Cortex of kidney (tissue), 1 donor: Measurements from ENCODE around the gene HOXA10.

Experiments used
- DNase-seq: peaks from one replicate; lab custom pipeline; 2025; lab: John Stamatoyannopoulos, UW

HOXA10 gene

DNA sequence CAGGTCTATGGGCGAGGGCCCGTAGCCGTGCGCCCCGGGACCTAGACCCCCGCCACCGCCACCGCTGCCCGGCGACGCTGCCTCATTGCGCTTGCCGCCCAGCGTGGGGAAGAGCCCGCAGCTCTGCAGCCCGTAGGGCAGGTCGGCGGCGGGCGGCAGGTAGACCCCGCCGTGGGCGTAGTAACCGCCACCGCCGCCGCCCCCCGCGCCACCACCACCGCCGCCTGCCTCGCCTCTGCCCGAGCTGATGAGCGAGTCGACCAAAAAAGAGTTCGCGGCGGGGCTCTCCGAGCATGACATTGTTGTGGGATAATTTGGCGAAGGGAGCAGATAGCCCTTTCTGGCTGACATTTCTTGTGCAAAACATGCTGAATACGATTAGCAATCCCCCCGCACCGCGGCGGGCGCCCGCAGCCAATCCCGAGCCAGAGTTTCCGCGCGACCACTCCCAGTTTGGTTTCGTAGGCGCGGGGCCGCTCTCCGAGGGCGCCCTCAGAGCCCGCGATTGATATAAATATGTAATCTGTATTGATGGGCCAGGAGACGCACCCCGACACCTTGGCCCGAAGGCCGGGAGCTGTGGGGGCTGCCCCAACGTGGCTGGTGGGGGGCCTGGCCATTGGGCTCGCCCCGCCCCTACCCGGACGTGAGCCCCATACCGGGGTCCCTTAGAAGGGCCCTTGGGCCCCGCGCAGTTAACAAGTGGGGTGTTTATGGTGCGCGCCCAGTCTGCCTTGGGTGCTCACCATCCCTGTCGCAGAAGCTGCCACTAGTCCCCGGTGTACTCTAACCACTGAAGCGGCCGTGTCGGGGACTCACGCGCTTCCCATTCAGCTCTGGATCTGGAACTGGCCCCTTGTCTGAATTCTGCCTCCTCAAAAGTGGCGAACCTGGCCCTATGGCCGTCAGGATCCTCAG, at the start of gene HOXA10:
Gene HOXA10, minus strand, starts transcription at position 365 of the 918 bp plus-strand sequence. Its CDS starts 14 bp downstream, at position 351.
- DNase-seq = no peak

DNA sequence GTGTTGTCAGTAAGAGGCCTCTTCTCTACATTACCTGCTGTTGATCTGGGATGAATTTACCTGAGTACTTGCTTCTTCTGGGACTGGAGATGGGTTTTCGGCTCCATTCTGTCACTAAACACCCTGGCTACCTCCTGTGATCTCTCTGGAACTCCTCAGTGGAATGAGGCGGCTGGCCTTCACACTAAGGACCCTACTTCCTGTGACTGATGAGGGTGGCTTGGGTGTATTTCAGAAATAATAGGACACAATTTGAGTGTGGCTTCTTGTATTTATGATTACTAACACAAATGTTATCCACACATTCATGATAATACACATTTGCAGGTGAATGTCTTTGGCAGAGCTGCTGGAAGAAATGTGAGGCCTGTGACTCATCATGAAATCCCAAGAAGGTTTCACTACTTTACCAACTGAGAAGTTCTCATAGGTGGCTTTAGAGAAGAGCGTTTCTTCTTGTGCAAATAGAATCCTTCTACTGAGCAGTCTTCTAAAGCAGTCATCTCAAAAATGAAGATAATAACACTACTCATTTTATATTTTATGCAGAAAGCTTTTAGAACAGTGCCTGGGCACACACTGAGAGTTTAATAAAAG, 47.2 kb upstream of the HOXA10 start:
- DNase-seq = no peak

DNA sequence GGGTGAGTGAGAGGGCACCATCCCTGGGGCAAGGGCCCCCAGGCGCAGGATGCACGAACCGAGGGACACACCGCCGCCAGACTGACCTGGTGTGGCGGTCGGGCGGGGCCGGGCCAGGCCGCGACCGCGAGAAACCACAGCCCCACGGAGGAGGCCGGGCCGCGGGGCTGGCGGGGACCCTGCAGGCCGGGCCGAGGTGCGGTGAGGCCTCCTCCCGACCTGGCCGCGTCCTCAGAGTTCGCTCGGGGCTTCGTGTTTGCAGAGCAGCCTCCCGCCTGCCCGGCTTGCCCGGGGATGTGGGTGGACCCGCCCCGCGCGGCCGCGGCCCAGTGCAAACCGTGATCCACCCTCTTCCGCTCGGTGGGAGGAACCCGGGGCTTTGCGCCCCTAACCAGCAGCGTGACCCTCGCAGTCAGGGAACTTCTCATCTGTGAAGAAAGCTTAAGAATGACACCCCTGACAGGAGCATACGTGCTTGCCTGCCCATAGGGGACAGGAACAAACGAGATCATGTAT, 46.4 kb upstream of the HOXA10 start:
- DNase-seq = no peak

DNA sequence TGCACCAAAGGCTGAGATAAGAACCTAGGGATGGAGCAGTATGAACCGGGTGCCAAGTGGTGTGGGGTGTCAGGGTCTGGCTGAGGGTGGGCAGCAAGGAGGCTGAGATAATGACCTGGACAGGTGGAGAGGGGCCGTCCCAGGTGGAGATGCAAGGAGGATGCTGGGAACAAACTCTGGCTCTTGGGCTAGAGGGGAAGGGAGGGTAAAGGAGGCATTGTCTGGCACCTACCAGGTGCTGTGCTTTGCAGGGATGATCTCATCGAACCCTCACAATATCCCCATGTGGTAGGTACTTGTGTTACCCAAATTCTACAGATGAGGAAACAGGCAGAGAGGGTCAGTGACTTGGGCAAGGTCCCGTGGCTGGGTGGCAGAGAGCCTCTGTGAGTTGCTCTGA, 45.7 kb upstream of the HOXA10 start:
- DNase-seq = no peak

DNA sequence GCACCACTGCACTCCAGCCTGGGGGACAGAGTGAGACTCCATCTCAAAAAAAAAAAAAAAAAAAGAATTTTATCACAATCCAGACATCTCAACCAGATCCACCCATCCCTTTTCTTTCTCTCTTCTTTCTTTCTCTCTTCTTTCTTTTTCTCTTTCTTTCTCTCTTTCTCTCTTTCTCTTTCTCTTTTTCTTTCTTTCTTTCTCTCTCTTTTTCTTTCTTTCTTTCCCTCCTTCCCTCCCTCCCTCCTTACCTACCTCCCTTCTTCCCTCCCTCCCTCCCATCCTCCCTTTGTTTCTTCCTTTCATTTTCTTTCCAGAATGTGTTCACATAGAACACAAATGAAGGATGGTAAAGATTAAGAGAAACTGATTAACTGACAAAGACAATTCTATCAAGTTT, 43.8 kb upstream of the HOXA10 start:
- DNase-seq = no peak

DNA sequence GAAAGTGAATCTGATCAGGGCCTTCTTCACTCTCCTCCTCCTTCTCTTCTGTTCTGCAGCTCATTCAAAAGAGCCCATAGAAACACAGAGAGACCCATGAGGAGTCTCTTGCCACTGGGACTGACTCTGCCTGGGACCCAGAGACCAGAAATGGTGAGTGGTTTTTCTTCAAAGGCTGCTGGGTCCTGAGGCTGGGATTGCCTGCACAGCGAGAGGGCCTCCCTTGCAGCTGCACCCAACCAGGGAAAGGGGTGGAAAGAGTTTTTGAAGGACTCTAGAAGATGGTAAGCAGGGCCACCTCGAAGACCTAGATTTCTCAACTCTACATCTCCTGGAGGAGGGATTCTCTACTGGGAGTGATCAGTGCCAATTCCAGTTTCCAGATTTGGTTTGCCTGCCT, 41.2 kb upstream of the HOXA10 start:
- DNase-seq = no peak

DNA sequence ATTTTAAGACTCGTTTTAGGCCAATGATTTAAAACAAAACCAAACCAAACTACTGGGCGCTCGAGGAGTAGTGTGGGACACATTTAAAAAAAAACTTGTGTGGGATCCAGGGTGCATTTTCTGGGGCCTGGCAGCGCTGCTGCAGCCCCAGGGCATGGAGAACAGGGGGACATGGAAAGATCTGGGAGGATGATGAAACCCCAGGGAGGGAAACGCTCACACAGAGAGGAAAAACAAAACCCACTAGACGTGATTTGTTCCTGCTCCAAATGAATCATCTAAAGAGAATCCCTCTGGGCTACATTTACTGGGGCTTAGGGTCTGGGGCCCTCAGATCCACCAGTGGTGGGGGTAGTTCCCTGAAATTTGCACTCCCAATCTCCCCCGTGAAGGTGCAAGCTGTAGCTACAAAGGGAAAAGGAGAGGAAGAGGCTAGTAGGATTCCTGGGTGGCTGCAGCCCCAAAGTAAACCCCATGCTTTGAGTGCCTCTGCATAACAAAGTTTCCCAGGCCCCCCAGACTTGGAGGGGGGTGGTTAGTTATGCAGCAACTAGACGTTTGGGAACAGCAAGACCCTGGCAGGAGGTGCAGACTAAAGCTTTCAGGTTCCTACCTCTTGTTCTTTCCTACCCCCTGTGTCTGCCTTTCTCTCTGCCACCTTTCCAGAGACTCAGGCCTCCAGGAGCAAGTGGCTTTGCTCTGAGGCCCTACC, 40.3 kb upstream of the HOXA10 start:
- no peak for DNase-seq

DNA sequence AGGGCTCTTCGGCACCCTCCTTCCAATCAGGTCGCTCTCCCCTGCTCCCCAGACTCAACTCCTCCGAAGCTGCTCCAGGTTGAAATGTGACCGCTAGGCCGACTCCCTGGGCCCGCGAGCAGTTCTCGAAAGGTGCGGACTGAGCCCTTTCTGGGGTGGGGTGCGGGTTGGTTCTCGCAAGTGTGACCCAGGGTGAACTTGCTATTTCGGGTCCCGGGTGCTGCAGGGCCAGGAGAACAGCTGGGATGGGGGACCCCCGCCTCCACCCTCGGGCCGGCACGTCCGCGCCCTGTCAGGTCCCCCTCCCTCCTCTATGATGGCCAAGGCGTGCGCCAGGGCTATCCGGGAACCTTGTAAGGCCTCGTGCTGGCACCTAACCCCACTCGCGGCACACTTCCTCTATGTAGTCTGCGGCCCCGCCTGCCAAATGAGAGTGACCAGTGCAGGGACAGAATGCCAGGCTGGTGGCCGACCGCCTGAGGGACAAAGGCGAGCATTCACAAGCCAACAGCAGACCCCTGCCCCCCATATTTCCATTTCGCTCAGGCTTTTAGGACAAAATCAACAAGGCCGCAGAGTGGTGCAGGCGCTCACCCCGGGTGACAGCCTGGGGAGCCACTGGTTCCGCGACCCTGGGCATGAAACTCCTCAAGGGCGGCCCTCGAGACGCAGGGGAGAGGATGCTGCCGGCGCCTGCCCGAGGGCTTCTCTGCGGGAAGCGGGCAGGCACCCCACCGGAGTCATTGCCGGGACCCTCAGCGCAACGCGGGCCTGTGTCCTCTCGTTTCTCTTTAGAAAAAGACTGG, 39.5 kb upstream of the HOXA10 start:
- DNase-seq = no peak

DNA sequence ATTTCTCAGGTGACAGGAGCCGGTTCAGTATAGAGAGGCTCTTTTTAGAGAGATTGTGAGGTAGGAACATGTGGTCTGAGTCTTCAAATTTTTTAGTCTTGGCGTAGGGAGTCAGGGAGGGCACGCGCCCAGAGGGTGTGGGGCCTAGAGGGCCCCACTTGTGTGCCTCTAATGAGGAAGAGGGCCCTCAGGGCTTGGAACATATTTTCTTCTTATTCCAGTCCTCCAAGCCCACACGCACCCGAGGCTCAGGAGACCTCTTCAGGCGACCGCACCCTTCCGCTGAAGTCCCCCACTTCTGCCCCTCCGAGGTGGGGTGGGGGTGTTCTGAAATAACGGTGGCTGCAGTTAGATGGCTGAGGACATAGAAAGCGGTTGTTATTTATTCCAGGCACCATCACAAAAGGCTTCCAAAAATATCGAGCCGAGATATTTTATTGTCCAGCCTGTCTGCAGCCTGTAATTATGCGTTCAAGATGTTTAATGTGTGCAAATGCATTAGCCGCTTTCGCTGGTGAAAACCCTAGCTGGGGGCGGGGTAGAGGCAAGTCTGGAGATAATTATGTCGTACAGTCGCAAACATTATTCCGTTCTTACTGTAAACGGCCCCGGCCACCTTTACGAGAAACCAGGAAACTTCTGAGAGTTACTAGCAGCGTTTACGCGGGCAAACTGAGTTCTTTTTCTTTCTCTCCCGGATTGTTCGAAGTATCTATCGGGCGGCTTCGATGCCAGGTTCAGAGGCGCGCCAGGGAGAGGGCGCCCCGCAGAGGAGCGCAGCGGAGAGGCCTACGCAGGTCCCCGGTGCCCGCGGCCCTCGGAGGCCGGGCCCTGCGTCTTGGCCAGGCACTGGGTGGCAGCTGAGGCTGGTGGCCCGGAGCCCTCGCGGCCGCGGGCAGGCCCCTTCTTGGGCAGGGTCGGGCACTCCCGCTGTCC, 38.6 kb upstream of the HOXA10 start:
- no peak for DNase-seq

DNA sequence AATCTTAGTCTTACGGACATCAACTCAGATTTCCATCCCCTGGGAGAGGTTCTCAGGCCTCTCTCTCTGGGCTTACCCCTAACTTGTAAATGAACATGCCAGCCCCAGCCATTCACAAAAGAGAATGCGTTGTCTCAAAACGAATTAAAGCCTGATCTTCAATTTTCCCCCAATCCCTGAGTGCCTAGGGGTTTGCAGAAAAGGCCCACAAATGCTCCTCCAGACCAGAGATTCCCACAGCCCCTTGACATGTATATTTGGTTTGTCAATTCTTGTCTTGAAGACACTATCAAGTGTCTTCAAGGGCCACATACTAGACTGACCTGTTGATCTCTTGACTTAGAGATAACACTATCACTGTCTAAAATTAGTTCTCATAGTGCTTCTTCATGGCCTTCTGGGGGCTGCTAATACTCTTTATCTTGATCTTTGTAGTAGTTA, 37.7 kb upstream of the HOXA10 start:
- DNase-seq = no peak

DNA sequence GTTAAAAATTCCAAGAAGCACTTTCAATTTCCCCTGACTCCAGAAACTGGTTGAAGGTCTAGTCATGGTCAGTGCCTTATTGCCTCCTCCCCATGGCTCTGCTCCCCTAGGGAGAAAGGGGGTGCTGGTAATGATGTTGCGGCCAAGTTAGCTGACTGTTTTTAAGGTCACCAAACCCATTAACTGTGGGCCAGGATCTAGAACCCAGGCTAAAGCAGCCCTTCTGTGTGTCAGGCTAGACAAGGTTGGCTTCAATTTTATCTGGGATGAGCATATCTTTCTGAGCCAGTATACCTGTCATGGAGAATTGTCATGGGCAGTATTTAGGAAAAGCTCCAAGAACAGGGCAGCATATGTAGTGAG, 36.9 kb upstream of the HOXA10 start:
- no peak for DNase-seq

DNA sequence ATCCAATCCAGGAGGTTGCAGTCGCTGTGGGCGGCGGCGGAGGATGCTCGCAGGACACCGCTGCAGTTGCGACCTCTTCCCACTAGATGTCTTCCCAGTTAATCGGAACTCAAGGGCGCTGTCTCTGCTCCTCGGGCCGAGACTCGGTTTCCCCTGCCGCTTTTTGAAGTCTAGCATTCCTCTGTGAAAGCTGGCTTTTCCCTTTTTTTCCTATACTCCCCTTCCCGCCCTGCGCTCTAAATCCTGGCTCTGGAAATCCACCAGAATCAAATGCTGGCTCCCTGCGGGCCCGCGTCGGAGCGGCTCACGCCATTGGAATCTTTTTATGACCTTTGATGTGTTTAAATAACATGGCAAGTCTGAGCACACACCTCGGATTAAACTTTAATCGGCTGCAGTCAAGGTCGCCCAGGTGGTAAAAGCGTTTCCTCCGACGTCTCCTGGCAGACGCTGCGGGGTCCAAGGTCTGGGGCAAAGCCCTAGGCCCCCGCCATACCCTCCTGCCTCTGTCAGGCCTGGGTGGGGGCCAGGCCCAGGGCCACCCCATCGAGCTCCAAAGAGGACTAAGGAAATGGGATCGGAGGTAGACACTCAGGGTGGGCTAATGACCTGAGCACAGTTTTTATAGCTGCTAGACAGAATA, 36.4 kb upstream of the HOXA10 start:
- no peak for DNase-seq

DNA sequence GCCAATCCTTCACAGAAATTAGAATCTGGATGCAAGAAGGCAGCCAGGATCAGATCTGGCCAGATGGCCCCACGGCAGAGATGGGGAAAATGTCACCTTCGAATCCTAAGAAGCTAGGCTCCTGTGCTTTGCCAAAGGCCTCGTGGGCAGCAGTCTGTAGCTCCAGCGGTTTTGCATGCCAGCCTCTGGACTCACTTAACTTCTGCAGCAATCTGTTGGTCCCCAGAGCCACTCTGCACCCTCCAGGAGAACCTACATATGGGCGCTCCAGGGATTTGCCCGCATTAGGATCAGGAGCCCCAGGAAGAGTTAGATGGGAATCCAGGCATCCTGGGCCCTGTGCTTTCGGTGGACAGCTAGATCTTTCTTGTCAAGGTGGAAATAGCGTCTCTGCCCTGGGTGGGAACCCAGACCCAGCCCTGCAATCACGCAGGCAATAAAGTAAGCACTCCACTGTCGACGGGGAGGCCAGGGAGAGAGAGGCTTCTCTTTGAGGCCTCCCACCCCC, 35.9 kb upstream of the HOXA10 start:
- DNase-seq = no peak

DNA sequence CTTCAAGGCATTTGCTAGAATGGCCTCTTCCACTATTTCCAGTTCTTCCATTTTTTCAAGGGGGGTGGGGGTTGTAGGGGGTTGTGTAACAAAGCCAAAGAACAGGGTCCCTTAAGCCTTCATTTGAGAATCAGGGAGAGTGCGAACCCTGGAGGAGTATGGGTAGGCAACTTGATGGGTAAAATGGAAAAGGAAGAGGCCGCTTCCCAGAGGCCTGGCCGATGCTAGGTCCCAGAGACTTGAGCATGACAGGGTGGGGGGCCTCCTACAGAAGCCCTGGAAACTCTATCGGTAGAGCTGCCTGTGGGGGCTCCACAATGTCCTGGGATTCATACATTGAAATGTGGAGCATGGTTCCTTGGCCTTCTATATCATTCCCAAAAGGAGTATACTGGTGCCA, 34.9 kb upstream of the HOXA10 start:
- DNase-seq = no peak

DNA sequence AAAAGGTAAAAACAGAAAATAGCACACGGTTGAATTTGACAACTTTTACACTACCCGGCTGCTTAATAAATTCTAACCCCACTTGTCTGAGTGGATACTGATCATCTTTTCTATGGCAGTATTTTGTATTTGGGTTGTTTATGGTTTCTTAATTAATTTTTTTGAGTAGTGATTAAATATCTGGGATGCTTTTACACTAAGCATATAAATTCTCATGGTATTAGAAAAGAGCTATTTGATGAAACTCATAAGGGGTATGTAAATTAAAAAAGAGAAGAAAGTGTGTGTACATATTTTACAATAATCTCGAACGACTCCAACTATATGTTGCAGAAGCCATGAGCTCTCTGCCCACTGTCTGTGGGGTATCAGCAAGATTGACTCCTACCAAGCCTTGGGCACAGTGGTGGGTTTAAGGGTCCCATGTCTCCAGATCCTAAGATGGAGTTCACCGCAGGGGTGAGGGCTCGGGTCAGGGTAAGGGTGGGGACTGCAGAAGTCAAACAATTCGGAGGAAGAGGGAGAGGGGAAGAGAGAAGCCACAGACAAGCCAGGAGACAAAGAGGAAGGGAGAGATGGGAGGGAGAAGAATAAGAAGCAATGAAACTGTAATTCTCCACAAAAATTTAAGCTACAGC, 33.3 kb upstream of the HOXA10 start:
- DNase-seq = no peak

DNA sequence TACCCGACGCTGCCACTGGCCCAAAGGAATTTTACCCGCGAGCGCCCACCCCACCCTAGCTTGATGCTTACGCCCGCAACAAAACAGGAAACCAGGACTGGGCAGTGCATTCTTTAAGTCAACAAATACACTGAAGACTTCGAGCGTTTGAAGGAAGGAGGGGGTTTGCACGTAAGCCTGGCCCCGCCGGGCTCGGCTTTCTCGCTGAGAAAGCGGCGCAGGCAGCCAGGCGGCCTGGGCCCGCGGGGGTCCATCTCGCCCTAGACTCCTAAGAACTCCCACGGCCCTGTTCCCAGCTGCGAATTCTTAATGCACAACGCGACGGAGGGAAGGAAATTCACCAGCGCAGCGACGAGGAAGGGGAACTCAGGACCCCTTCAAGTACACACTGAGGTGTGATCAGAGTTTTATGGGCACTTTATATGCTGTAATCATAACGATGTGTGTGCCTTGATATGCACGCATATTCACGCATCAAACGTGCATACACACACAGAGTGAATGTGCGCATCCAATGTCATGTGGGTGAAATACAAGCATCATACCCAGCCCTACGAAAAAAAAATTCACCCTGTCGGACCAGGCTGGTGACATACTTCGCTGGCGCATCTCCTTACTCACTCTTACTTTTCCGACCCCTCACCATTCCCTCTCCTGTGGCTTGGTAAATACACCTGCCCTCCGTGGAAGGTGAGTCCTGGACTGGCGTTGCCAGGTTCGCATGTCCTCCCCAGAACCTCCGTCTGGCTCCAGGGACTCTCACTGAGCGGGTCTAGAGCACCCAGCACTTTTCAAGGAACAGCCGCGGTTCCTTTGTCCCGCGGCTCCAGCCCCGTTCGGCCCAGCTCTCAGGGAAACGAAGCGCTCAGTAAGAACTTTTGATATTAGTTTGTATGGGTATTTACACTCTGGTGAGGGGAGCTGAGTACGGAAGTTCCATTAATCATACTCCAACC, 31.5 kb upstream of the HOXA10 start:
- no peak for DNase-seq

DNA sequence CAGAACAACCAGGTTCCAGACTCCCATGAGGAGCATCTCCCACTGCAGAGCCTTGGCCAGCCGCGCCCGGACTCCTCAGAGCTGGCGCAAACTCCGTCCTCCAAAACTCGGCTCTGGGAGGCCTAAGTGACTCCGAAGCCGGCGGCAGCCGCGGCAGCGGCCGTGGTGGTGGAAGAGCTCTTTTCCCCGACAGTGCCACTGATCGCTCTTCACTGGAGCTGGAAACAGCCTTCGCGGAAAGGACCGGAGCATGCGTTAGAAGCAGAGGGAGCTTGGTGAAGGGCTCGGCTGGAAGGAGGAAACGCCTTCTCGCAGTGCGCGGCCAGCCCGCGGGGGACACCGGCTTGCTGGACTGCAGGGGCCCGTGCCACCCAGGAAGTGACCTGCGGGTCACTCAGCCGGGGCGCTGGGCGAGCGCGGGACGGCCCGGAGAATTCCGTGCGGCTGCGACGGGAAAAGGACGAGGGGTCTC, 30.8 kb upstream of the HOXA10 start:
- no peak for DNase-seq

DNA sequence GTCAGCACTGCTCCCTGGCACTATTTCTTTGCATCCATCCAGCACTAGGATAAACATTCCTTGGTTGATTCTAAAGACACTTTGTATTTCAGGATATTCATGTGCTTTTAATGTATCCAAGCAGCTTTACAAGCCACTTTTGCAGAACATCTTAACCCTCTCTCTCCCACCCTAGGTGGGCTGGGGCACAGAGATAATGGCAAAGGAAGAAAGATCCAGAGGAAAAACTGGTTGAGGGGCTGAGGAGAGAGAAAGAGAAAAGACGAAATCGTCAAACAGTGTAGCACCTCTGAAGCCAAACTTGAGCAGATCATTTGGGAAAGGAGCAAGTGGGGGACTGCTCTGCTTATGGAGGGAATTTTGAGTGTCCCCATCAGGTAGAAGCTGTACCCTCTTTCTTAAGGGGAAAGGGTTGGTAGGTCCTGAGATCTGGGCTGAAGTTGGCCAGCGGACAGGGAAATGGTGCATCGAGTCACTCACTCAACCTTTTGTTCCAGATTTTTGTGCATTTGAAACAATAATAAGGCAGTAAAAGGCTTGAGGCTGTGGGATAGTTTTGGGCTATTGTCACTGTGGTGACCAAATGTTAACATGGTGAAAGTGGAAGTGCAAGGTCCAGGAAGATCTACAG, 30.0 kb upstream of the HOXA10 start:
- no peak for DNase-seq
